Tibial artery (tissue), 4 donors: ENCODE data around the gene BZW2.
"Not testable (repeated sequence)": the region's sequence is repeated elsewhere in the genome, so short reads cannot be mapped to it uniquely, and the experiment has no call there.

Experiments
- DNase-seq, 2 donors: peaks; one replicate each; pipeline ENCODE4 v3.0.0-alpha.2; 2019
- H3K27ac ChIP-seq, 2 donors: fragments of 200-600 bp; sonication (generic) in 1 of 2; 1 replicate in 1 of 2; 2 replicates in 1 of 2; pipeline ENCODE4 v1.5.1; 2018 to 2019; ENCODE audit warnings: mild to moderate bottlenecking in 1 of 2
- H3K27me3 ChIP-seq, 2 donors: fragments of 200-600 bp; sonication (generic) in 1 of 2; one replicate each; pipeline versions ENCODE4 v1.5.1 to v1.6.0; 2016 to 2019
- H3K36me3 ChIP-seq, 3 donors: fragments of 200-600 bp; sonication (generic) in 2 of 3; one replicate each; pipeline ENCODE4 v1.5.1; 2016 to 2019; ENCODE audit warnings: mild to moderate bottlenecking in 2 of 3
- H3K4me1 ChIP-seq, 4 donors: fragments of 200-600 bp; sonication (generic) in 2 of 4; 1 replicate in 3 of 4; 2 replicates in 1 of 4; pipeline ENCODE4 v1.5.1; 2016 to 2019
- H3K4me3 ChIP-seq, 2 donors: fragments of 200-600 bp; sonication (generic) in 1 of 2; 1 replicate in 1 of 2; 2 replicates in 1 of 2; pipeline ENCODE4 v1.5.1; 2018 to 2019; ENCODE audit warnings: mild to moderate bottlenecking in 2 of 2
- H3K9me3 ChIP-seq, 3 donors: fragments of 200-600 bp; sonication (generic) in 1 of 3; one replicate each; pipeline ENCODE4 v1.5.1; 2016 to 2019
- intact Hi-C: fragments of 100-400 bp; cut with DNase I; formaldehyde crosslinking; loops from one replicate; pipeline ENCODE4 v1.15.0; 2023; ENCODE audit warnings: low total_unique reads
- TF ChIP-seq, protein P1 (sequence below), 2 experiments: fragments of 200-600 bp in 1 of 2; fragments of 450-650 bp in 1 of 2; IDR thresholded peaks; one replicate each; pipeline ENCODE4 v1.5.1; 2017 to 2019; ENCODE audit warnings: antibody characterized with exemption in 2 of 2, mild to moderate bottlenecking in 1 of 2, moderate library complexity in 1 of 2

BZW2 gene

DNA sequence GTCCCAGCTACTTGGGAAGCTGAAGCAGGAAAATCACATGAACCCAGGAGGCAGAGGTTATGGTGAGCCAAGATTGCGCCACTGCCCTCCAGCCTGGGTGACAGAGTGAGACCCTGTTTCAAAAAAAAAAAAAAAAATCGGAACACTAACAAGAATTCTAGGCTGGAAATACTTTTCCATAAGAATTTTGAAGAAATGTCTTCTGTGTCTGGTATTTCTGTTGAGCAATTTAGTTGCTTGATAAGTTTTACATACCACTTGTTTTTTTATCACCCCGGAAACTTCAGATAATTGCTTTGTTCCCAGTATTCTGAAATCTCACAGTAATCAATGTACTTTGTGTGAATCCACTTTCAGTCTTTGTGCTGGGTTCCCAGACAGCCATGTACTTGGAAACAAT, 25.8 kb downstream of the BZW2 start:
- TF ChIP-seq, protein P1, sequence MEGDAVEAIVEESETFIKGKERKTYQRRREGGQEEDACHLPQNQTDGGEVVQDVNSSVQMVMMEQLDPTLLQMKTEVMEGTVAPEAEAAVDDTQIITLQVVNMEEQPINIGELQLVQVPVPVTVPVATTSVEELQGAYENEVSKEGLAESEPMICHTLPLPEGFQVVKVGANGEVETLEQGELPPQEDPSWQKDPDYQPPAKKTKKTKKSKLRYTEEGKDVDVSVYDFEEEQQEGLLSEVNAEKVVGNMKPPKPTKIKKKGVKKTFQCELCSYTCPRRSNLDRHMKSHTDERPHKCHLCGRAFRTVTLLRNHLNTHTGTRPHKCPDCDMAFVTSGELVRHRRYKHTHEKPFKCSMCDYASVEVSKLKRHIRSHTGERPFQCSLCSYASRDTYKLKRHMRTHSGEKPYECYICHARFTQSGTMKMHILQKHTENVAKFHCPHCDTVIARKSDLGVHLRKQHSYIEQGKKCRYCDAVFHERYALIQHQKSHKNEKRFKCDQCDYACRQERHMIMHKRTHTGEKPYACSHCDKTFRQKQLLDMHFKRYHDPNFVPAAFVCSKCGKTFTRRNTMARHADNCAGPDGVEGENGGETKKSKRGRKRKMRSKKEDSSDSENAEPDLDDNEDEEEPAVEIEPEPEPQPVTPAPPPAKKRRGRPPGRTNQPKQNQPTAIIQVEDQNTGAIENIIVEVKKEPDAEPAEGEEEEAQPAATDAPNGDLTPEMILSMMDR (IDR thresholded peaks at IDR 0.05): no peak
- Histone ChIP-seq H3K9me3 (no peaks in the 10 kb centered on the region), H3K36me3 (peaks cover 9 to 23% (median 22%) of the 10 kb centered on the region in 3 donors), H3K4me3 (no peak overlapping the region), H3K4me1 (peaks cover 0 to 5% (median 0%) of the 10 kb centered on the region in 4 donors), H3K27me3 (no peaks in the 10 kb centered on the region), H3K27ac (no peak overlapping the region)
- DNase-seq: no peak
- intact Hi-C loops: no loop called here

DNA sequence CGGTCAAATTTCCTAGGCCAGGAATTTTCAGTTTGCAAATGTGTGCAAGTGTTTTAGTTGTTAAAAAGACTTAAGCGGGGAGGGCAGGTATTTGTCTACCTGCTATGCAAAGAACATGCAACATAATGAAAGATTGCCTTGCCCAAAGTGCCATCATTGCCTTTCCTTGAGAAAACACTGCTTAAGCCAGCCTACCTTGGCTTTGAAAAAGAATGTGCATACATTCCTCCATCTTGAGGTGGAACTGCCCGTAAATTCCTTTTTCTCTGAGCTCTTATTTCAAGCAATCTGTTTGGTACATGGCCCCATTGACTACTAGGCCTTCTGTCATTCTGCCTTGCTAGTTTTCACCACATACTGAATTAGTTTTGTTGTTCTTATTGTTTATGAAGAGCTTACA, 29.3 kb downstream of the BZW2 start:
- Histone ChIP-seq H3K4me3 (no peak overlapping the region), H3K4me1 (no peaks in the 10 kb centered on the region), H3K9me3 (no peaks in the 10 kb centered on the region), H3K36me3 (peaks cover 12 to 20% (median 17%) of the 10 kb centered on the region in 3 donors), H3K27me3 (no peaks in the 10 kb centered on the region), H3K27ac (no peak overlapping the region)
- TF ChIP-seq, protein P1 (IDR thresholded peaks at IDR 0.05): no peak
- DNase-seq: no peak
- intact Hi-C loops: no loop called here

DNA sequence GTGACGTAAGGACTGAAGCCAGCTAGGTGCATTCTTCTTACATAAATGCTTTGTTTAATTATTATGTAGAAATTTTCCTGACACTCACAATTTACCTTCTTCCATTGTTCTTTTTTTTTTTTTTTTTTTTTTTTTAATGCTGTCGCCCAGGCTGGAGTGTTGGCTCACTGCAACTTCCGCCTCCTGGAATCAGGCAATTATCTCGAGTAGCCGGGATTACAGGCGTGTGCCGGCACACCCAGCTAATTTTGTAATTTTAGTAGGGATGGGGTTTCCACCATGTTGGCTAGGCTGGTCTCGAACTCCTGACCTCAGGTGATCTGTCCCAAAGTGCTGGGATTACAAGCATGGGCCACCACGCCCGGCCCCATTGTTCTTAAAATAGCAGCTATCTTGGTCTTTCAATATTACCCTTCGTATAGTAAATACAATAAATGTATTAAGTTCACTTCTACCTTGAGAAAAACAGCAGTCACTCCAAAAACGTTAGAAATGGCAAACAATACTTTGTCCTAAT, 32.1 kb downstream of the BZW2 start:
- Histone ChIP-seq H3K4me1 (no peaks in the 10 kb centered on the region), H3K4me3 (no peak overlapping the region), H3K36me3 (peaks cover 26 to 40% (median 35%) of the 10 kb centered on the region in 3 donors), H3K27ac (no peak overlapping the region), H3K9me3 (no peaks in the 10 kb centered on the region), H3K27me3 (no peaks in the 10 kb centered on the region)
- TF ChIP-seq, protein P1 (IDR thresholded peaks at IDR 0.05): no peak
- intact Hi-C loops: no loop called here
- DNase-seq: no peak

DNA sequence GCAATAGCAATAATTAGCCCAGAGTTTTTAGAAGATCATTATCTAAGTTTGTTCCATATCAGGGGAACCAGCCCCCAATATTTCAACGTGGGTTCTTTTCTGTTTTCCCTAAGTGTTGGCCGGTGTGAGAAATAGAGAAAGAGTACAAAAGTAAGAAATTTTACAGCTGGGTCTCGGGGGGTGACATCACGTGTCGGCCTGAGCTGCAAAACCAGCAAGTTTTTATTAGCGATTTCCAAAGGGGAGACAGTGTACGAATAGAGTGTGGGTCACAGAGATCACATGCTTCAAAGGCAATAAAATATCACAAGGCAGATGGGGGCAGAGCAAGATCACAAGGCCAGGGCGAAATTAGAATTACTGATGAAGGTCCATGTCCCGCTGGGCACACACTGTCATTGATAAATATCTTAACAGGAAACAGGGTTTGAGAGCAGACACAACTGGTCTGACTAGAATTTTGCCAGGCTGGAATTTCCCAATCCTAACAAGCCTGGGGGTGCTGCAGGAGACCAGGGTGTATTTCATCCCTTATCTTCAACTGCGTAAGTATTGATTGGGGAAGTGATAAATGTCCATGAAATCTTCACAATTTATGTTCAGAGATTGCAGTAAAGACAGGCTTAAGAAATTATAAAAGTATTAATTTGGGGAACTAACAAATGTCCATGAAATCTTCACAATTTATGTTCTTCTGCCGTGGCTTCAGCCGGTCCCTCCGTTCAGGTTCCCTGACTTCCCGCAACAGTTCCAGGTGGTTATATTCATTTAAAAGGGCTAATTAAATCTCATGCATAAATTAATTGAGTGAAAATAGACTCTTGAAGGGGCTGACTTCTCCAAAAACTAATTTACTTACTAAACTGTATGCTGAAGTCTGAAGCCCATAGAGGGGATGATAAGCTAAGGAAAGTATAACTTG, 32.9 kb downstream of the BZW2 start:
- H3K27me3 ChIP-seq, H3K9me3 ChIP-seq, DNase-seq, H3K27ac ChIP-seq, H3K4me3 ChIP-seq, intact Hi-C loops, H3K4me1 ChIP-seq: not testable (repeated sequence)
- peaks cover 34 to 48% (median 44%) of the 10 kb centered on the region in 3 donors for H3K36me3 ChIP-seq

DNA sequence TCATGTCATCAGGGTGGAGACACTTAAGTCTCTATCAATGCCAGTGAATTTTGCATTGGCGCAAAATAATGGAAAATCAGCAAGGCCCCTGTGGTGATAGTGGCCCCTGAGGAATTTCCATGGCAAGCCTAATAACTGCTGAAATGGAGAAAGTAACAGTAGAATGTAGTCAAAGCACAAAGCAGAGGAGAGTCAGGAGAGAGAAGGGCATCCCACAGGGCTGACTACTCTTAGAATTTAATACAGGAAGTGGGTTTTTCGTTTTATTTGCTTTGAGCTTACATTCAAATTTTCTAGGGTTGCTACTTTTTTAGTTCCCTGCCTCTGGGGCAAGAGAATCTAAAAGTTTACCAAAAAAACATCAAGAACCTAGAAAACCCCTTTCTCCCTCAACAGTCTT, 39.0 kb downstream of the BZW2 start:
- Histone ChIP-seq H3K4me3 (no peak overlapping the region), H3K27ac (no peak overlapping the region), H3K36me3 (peaks cover 32 to 44% (median 35%) of the 10 kb centered on the region in 3 donors), H3K27me3 (no peaks in the 10 kb centered on the region), H3K9me3 (no peaks in the 10 kb centered on the region), H3K4me1 (no peaks in the 10 kb centered on the region)
- intact Hi-C loops: no loop called here
- no peak for DNase-seq
- TF ChIP-seq, protein P1 (IDR thresholded peaks at IDR 0.05): no peak

DNA sequence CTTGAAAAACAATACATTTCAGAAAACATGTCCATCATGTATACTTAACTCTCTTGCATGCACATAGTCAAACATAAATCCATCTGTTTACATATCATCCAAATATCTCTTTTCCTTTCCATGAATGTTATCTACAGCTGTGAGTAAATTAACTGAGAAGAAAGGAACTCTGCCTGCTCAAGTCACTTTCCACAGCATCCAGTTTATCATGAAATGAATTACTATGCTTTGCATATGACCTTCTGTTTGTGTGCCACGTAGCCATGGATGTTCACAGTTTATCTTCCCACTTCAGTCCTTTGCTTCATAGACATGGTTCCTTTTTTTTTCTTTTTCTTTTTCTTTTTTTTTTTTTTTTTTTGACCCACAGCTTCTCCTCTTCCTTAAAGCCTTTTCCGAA, 39.6 kb downstream of the BZW2 start:
- intact Hi-C loops: no loop called here
- Histone ChIP-seq H3K4me1 (no peaks in the 10 kb centered on the region), H3K4me3 (no peak overlapping the region), H3K27ac (no peak overlapping the region), H3K9me3 (no peaks in the 10 kb centered on the region), H3K27me3 (no peaks in the 10 kb centered on the region), H3K36me3 (peaks cover 38 to 50% (median 41%) of the 10 kb centered on the region in 3 donors)
- TF ChIP-seq, protein P1 (IDR thresholded peaks at IDR 0.05): no peak
- no peak for DNase-seq
